Keratinocyte (primary cell): ENCODE measurements around the gene DIP2C.

Experiments
- CTCF ChIP-seq, 3 experiments: IDR thresholded peaks in 1 of 3; conservative IDR thresholded peaks in 1 of 3; optimal IDR thresholded peaks in 1 of 3; 2 replicates in 2 of 3; 3 replicates in 1 of 3; pipeline versions ENCODE3 to v1.5.1; 2011; ENCODE audit warnings: low read length in 3 of 3, mild to moderate bottlenecking in 3 of 3, moderate library complexity in 2 of 3, control low read depth in 1 of 3, inconsistent platforms in 1 of 3; ENCODE audit not compliant: insufficient read depth in 2 of 3; ENCODE audit errors: extremely low read depth in 1 of 3
- EZH2 ChIP-seq: IDR thresholded peaks from one replicate; pipeline ENCODE4 v1.6.1; 2012; ENCODE audit warnings: inconsistent platforms, mild to moderate bottlenecking, low read length, moderate library complexity

- TF ChIP-seq CTCF (optimal IDR thresholded peaks at IDR 0.05 in 1 of 3, IDR thresholded peaks at IDR 0.05 in 1 of 3, conservative IDR thresholded peaks at IDR 0.05 in 1 of 3; ENCODE audit: extremely low read depth in 1 of 3, insufficient read depth in 2 of 3, low read length in 3 of 3) (no peak), EZH2 (no peak)
Observed at GRCh38 chr10:703118-703517, 13.7 kb upstream of the DIP2C start.
